ENCODE data around the gene BTNL3.
"Not testable (repeated sequence)": the region's sequence is repeated elsewhere in the genome, so short reads cannot be mapped to it uniquely, and the experiment has no call there.

Gene BTNL3

DNA sequence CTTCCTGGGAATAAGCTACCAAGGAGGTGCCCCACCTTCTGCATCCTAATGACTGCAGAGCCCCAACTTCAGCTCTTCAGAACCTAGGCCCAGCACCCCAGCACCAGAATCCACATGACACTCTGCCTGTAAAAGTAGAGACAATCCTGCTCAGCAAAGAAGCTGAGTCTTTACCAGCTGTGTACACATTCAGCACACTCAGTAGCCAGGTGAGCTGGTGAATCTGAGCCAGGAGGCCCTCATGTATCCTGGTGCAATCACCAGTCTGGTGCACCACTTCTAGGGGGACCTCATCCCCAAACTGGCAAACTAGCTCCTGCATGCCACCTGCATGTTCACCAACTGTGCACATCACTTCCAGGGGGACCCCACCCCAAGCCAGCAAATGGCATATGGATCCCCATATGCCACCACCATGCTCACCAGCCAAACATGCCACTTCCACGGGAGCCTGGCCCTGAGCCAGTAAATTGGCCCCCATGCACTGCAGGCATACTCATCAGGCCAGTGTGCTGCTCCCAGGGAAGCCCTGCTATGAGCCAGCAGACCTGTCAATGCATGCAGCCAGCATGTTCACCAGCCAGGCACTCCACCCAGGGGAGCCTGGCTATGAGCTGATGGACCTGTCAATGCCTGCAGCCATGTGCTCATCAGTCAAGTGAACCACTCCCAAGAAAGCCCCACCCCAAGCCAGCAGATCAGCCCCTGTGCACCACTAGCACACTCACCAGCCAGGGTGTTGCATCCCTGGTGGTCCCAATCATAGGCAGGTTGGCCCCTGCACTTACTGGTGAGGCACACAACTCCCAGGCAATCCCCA is 35.8 kb downstream of the BTNL3 start:
- no peak for DNase-seq

GRCh38 chr5:181027452-181028031 is 38.9 kb downstream of the BTNL3 start:
- no peak for DNase-seq

GRCh38 chr5:181028032-181028819 is 39.6 kb downstream of the BTNL3 start:
- no peak for DNase-seq

- no peak for DNase-seq
Observed at GRCh38 chr5:181031716-181032115, 43.1 kb downstream of the BTNL3 start.

- DNase-seq, result no peak
Observed at GRCh38 chr5:181035991-181036815, 47.6 kb downstream of the BTNL3 start.

DNA sequence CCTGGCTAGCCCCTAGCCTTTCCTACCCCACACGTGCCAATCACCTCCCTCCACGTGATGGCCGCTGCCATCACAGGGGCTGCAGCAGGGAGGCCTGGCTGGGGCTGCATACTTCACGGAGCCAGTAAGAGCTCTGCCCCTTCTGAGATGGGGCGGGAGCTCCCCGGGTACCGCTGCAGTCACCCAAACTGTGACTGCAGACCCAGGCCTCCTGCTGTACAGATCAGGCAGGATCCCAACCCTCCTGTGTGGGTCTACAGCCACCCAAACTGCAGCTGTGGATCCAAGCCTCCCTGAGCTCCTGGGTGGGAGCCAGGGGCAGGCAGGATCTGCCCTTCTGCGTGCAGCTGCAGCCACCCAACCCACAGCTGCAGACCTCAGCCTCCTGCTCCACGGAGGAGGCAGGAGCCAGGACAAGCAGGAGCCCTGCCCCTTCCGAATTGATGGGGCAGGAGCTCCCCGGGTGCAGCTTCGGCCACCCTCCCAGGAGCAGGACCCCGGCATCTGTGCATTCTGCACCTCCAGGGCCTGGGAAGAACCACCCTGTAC is 48.2 kb downstream of the BTNL3 start:
- no peak for DNase-seq

- no peak for DNase-seq
Observed at GRCh38 chr5:181037365-181037861, 48.8 kb downstream of the BTNL3 start.

GRCh38 chr5:181039471-181039870 is 50.8 kb downstream of the BTNL3 start:
- DNase-seq, result no peak

GRCh38 chr5:181039931-181040630 is 51.4 kb downstream of the BTNL3 start, which contains the start of gene BTNL9:
Gene BTNL9 (plus strand): TSS chr5:181040266. CDS start chr5:181045490, 5,224 bp downstream.
- DNase-seq, result no peak

GRCh38 chr5:181040631-181040945 is 51.9 kb downstream of the BTNL3 start:
- DNase-seq, result no peak

- no peak for DNase-seq
Observed at GRCh38 chr5:181041043-181041442, 52.4 kb downstream of the BTNL3 start.

- no peak for DNase-seq
Observed at GRCh38 chr5:181042036-181042713, 53.5 kb downstream of the BTNL3 start.

DNA sequence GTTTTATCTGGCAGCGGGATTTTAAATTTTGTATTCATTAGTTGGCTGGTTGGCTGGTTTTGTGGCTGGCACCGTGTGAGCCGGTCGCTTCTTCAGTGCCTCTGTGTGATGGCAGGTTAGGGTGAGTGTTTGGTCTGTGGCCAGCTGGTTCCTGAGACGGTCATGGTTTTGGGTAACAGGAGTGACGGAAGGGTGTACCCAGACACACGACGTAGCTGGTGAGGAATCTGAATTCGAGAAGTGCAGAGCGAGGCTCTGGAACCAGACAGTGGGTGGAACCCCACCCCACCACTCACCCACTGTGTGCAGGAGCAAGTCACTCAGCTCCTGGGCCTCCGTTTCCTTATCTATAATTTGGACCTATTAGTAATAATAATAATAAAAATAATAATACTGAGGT is 54.1 kb downstream of the BTNL3 start:
- no peak for DNase-seq

GRCh38 chr5:181043285-181044092 is 54.8 kb downstream of the BTNL3 start:
- DNase-seq, result no peak

DNA sequence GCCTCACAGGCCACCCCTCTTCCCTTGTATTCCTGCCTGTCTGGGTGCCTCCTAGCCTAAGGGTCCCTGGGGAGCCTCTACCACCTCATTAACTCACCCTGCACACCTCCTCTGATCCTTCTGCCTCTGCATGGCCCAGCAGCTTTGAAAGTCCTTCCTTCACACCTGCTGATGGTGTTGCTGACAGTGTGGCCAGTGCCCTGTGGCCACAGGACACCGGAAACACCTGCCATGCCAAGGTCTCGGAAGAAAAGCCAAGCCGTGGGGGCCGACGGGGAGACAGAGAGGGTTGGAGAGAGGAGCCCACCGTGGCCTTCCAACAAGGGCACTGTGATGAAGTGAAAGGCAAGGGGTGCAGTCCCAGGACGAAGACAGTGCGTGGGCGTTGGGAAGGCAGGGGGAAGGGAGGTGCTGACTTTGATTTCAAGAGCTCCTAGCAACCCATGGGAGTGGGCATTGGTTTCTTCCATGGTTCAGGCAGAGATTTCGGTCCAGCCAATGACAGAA is 55.5 kb downstream of the BTNL3 start:
- no peak for DNase-seq

DNA sequence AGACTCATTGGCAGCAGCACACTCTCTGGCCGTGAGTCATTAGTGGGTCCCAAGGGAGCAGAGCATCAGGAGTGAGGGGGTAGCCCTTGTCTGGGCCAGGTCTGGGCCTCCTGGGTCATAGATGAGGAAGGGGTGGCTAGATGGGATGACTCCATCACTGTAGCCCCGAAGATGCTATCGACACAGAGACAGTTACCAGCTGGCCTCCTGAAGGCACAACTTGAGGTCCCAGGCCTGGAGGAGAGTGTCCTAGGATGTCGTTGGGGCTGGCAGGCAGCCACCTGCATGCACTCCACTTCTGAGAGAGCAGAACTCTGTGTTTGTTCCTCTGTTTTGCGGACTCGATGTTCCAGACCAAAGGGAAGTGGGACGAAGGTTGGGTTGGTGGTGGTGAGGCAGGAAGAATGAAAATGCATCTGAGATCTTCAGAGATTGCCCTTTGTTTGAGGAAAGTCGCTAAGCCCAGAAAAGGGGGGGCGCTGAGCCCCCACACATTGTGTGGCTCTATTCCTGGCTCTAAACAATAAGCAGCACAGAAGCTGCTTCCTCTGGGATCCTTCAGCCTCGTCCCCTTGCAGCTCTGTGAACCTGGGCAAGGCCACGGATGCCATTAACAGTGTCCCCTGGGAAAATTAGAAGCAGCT is 56.1 kb downstream of the BTNL3 start:
- no peak for DNase-seq

DNA sequence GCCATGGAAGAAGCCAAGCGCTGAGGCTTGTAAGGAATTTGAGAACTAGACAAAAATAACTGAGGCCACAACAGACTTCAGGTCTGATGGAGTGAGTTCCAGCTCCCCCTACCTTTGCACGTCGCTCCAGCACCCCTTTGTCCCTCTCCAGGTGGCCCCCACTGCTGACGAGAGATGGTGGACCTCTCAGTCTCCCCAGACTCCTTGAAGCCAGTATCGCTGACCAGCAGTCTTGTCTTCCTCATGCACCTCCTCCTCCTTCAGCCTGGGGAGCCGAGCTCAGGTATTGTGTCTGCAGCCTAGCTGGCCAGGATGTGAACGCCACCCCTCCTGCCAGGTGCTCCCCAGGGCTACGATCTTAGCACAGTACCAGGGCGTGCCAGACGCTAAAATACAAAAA is 56.7 kb downstream of the BTNL3 start:
- no peak for DNase-seq

DNA sequence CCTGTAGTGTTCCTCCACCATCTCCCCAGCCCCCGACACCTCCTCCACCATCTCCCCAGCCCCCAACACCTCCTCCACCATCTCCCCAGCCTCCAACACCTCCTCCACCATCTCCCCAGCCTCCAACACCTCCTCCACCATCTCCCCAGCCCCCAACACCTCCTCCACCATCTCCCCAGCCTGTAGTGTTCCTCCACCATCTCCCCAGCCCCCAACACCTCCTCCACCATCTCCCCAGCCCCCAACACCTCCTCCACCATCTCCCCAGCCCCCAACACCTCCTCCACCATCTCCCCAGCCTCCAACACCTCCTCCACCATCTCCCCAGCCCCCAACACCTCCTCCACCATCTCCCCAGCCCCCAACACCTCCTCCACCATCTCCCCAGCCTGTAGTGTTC is 57.2 kb downstream of the BTNL3 start:
- not testable (repeated sequence) for DNase-seq

- DNase-seq, result no peak
Observed at GRCh38 chr5:181047288-181047687, 58.6 kb downstream of the BTNL3 start.

DNA sequence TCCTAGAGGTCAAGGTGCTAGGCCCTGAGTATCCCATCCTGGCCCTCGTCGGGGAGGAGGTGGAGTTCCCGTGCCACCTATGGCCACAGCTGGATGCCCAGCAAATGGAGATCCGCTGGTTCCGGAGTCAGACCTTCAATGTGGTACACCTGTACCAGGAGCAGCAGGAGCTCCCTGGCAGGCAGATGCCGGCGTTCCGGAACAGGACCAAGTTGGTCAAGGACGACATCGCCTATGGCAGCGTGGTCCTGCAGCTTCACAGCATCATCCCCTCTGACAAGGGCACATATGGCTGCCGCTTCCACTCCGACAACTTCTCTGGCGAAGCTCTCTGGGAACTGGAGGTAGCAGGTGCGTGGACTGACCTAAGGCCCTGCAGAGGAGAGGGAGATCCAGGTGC is 59.3 kb downstream of the BTNL3 start:
- no peak for DNase-seq

All from suppressor macrophage treated with lipopolysaccharide for 1 hour (primary cell).